Fibroblast of gingiva (primary cell): ENCODE measurements around the gene AAK1.
A peak's percentile ranks its signal among the peaks of the same experiment; 100 is the strongest.
"Not testable (repeated sequence)": the region's sequence is repeated elsewhere in the genome, so short reads cannot be mapped to it uniquely, and the experiment has no call there.

ENCODE experiments used
- DNase-seq: peaks from one replicate; pipeline ENCODE4 v3.0.0-alpha.2; 2011; ENCODE audit warnings: low read depth

The AAK1 gene

DNA sequence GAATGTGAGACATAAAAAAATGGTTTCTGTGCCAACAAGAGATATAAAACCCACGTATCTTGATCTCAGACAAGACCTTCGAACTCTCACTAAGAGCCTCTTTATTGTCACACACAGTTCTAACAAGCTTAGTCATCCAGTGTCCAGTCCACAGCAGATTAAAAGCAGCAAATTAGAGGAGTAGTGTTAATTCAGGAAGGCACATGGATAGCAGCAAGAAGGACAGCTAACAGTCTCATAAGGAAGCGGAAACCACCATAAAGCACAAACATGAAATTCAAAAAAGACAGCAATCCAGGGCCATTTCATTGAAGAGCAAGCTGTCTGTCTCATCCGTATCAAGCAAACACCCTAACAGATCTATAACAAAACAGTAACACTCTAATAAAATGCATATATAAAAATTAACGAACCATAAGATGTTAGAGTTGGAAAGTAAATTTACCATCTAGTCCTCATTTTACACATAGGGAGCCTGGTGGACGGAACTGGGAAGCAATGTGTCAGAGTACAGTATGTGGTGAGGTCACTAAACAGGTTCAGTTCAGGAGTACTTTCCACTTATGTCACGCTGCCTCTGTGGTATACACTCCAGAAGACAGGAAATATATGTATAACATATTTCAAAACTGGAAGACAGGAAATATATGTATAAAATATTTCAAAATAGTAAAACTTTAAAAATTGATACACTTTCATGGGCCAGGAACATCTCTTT is 18.3 kb downstream of the AAK1 start:
- DNase-seq, result no peak

GRCh38 chr2:69624611-69625010 is 18.9 kb downstream of the AAK1 start:
- no peak for DNase-seq

GRCh38 chr2:69624131-69624530 is 19.4 kb downstream of the AAK1 start:
- DNase-seq, result peak; percentile 33

GRCh38 chr2:69623236-69623635 is 20.3 kb downstream of the AAK1 start:
- DNase-seq, result no peak

GRCh38 chr2:69622805-69623204 is 20.7 kb downstream of the AAK1 start:
- DNase-seq, result not testable (repeated sequence)

DNA sequence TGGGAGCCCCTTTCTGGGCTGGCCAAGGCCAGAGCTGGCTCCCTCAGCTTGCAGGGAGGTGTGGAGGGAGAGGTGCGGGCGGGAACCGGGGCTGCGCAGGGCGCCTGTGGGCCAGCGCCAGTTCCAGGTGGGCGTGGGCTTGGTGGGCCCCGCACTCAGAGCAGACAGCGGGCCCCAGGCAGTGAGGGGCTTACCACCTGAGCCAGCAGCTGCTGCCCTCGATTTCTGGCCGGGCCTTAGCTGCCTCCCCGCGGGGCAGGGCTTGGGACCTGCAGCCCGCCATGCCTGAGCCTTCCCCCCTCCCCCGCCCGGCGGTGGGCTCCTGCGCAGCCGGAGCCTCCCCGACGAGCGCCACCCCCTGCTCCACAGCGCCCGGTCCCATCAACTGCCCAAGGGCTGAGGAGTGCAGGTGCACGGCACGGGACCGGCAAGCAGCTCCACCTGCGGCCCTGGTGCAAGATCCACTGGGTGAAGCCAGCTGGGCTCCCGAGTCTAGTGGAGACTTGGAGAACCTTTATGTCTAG is 21.5 kb downstream of the AAK1 start:
- DNase-seq, result not testable (repeated sequence)

- DNase-seq, result no peak
Measured at GRCh38 chr2:69621440-69621839, 22.1 kb downstream of the AAK1 start.

DNA sequence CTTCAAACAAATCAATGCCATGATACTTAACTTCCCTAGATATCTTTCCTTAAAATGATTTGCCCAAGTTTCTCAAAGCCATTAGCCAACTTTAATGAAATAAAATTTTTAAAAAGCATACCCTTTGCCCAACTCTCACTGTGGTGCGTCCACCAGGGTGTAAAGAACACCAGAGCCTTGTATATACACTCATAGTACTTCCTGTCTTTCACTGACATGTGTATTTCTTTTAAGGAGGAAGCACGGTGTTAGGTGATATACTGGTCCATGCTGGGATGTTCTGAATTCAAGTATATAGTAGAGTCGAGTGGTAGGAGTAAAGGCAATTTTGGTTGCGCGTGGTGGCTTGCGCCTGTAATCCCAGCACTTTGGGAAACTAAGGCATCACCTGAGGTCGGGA is 22.7 kb downstream of the AAK1 start:
- DNase-seq, result no peak

DNA sequence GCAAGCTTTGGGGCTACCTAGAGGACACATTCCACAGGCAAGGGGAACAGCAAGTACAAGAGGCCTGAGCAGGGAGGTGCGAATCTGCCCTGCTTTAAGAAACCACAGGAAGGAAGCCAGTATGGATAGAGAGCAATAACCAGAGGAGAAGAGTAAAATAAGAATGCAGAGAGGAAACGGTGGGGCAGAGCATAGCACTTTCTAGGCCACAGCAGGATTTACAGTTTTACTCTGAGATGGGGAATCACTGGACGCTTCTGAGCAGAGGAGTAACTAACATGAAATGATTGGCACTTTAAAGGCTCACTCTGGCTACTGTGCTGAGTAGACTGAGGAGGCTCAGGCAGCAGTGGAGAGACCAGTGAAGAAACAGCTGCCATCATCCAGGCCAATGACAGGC is 23.8 kb downstream of the AAK1 start:
- no peak for DNase-seq

GRCh38 chr2:69618362-69618761 is 25.2 kb downstream of the AAK1 start:
- DNase-seq, result peak; percentile 57

- no peak for DNase-seq
Measured at GRCh38 chr2:69617744-69618143, 25.8 kb downstream of the AAK1 start.

- no peak for DNase-seq
Measured at GRCh38 chr2:69616755-69617154, 26.8 kb downstream of the AAK1 start.

- DNase-seq, result no peak
Measured at GRCh38 chr2:69615969-69616368, 27.6 kb downstream of the AAK1 start.

GRCh38 chr2:69615078-69615625 is 28.4 kb downstream of the AAK1 start:
- no peak for DNase-seq

DNA sequence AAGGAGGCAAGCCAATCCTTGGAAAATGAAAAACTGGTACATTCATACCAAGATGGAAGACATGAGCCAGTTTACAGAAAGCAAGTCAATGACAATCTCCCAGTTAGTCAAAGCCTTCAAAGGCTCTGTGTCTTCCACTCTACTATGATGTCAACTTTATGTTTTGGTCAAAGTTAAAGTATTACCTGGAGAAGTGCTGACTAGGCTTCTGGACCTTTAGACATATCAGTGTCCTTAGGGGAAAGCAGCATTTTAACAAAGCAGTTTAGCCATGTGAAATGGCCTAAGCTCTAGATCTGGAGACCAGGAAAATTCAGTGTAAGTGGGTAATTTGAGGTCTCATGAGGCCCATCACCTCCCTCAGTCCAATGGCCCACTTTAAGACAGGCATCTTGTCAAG is 30.8 kb downstream of the AAK1 start:
- DNase-seq, result no peak

GRCh38 chr2:69612200-69612599 is 31.3 kb downstream of the AAK1 start:
- DNase-seq, result no peak

GRCh38 chr2:69608109-69608508 is 35.4 kb downstream of the AAK1 start:
- no peak for DNase-seq

DNA sequence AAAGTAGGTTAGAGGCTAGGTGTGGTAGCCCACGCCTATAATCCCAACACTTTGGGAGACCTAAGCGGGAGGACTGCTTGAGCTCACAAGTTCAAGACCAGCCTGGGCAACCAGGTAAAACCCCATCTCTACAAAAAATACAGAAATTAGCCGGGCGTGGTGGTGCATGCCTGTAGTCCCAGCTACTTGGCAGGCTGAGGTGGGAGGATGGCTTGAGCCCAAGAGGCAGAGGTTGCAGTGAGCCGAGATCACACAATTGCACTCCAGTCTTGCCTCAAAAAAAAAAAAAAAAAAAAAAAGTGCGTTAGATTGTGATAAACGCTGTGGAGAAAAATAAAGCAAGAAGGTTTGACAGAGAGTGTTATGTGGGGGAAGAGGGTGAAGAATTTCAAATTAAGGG is 36.8 kb downstream of the AAK1 start:
- not testable (repeated sequence) for DNase-seq

GRCh38 chr2:69605284-69605683 is 38.3 kb downstream of the AAK1 start:
- DNase-seq, result no peak

- no peak for DNase-seq
Measured at GRCh38 chr2:69604836-69605235, 38.7 kb downstream of the AAK1 start.

- no peak for DNase-seq
Measured at GRCh38 chr2:69604026-69604678, 39.4 kb downstream of the AAK1 start.

GRCh38 chr2:69603146-69603743 is 40.3 kb downstream of the AAK1 start:
- peak; percentile 19 for DNase-seq

DNA sequence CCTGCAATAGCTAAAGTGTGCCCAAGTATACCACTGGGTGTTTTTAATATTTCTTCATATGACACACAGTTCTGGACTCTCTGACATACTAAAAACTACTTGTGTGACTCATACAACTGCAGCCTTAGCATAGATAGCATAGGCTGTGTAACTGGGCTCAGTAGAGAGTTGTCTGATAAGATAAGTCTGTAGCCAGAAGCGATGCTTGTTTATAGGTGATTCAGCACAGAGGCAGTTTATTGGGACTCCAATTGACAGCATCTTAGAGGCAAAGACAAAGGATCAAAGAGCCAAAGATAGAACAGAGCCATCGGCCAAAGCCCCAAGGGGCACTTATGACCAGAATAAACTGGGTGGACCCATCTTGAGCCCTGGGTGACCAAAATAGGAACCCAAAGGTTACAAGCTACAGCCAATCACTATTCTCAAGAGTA is 42.3 kb downstream of the AAK1 start:
- DNase-seq, result peak; percentile 40
